Ovary (tissue), 3 donors: ENCODE data around the gene KCNH8.

Experiments
- CTCF ChIP-seq, 3 donors: fragments of 450-650 bp in 2 of 3; fragments of 200-600 bp in 1 of 3; IDR thresholded peaks; one replicate each; pipeline versions ENCODE4 v1.5.1 to v1.8.0; 2016 to 2022; ENCODE audit warnings: antibody characterized with exemption in 3 of 3, mild to moderate bottlenecking in 1 of 3
- POLR2A ChIP-seq: fragments of 450-650 bp; IDR thresholded peaks from one replicate; pipeline ENCODE4 v1.6.1; 2017; ENCODE audit warnings: antibody characterized with exemption, mild to moderate bottlenecking, moderate library complexity
- donor health status: DM: no; HTN: no; CAD: no.

GRCh38 chr3:19506171-19506570, 357.9 kb downstream of the KCNH8 start:
- no peak for TF ChIP-seq CTCF (IDR thresholded peaks at IDR 0.05)
- no peak for TF ChIP-seq POLR2A
